ENCODE measurements around the gene GSAP.

DNA sequence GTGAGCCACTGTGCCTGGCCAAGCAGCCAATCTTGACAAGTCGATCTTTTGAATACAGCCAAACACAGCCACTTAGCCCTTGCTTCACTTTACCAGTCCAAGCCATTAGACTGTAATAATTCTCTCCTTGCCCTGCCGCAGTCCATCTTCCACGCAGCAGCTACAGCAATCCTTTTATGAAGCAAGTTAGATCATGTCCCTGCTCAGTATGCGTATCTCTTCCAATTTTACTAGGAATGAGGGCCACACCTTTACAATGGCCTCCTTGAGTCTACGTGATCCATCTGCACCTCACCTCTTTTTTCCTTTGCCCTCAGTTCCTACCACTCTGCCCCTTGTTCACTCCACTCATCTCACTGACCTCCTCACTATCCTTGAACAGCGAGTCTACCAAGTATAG, 22.2 kb downstream of the GSAP start:
- TF ChIP-seq, protein P1, sequence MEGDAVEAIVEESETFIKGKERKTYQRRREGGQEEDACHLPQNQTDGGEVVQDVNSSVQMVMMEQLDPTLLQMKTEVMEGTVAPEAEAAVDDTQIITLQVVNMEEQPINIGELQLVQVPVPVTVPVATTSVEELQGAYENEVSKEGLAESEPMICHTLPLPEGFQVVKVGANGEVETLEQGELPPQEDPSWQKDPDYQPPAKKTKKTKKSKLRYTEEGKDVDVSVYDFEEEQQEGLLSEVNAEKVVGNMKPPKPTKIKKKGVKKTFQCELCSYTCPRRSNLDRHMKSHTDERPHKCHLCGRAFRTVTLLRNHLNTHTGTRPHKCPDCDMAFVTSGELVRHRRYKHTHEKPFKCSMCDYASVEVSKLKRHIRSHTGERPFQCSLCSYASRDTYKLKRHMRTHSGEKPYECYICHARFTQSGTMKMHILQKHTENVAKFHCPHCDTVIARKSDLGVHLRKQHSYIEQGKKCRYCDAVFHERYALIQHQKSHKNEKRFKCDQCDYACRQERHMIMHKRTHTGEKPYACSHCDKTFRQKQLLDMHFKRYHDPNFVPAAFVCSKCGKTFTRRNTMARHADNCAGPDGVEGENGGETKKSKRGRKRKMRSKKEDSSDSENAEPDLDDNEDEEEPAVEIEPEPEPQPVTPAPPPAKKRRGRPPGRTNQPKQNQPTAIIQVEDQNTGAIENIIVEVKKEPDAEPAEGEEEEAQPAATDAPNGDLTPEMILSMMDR (conservative IDR thresholded peaks at IDR 0.05; ENCODE audit: low read depth, low read length), result no peak
- no peak for TF ChIP-seq POLR2A (IDR thresholded peaks at IDR 0.05; ENCODE audit: low read depth, low read length)
- no peak for TF ChIP-seq RFX5 (IDR thresholded peaks at IDR 0.05; ENCODE audit: low read depth, low read length)
- TF ChIP-seq, protein P2, sequence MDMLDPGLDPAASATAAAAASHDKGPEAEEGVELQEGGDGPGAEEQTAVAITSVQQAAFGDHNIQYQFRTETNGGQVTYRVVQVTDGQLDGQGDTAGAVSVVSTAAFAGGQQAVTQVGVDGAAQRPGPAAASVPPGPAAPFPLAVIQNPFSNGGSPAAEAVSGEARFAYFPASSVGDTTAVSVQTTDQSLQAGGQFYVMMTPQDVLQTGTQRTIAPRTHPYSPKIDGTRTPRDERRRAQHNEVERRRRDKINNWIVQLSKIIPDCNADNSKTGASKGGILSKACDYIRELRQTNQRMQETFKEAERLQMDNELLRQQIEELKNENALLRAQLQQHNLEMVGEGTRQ (IDR thresholded peaks at IDR 0.05; ENCODE audit: low read depth, low read length), result no peak
- no peak for TF ChIP-seq SMC3 (IDR thresholded peaks at IDR 0.05; ENCODE audit: low read depth, low read length)
- no peak for TF ChIP-seq RCOR1 (IDR thresholded peaks at IDR 0.05; ENCODE audit: insufficient replicate concordance, low read length)
- TF ChIP-seq CEBPB (IDR thresholded peaks at IDR 0.05; ENCODE audit: low read depth, low read length), result no peak

Data from IMR-90 (cell line).